Measurements from ENCODE around the gene SDHA.
"Not testable (repeated sequence)": the region's sequence is repeated elsewhere in the genome, so short reads cannot be mapped to it uniquely, and the experiment has no call there.

The SDHA gene

DNA sequence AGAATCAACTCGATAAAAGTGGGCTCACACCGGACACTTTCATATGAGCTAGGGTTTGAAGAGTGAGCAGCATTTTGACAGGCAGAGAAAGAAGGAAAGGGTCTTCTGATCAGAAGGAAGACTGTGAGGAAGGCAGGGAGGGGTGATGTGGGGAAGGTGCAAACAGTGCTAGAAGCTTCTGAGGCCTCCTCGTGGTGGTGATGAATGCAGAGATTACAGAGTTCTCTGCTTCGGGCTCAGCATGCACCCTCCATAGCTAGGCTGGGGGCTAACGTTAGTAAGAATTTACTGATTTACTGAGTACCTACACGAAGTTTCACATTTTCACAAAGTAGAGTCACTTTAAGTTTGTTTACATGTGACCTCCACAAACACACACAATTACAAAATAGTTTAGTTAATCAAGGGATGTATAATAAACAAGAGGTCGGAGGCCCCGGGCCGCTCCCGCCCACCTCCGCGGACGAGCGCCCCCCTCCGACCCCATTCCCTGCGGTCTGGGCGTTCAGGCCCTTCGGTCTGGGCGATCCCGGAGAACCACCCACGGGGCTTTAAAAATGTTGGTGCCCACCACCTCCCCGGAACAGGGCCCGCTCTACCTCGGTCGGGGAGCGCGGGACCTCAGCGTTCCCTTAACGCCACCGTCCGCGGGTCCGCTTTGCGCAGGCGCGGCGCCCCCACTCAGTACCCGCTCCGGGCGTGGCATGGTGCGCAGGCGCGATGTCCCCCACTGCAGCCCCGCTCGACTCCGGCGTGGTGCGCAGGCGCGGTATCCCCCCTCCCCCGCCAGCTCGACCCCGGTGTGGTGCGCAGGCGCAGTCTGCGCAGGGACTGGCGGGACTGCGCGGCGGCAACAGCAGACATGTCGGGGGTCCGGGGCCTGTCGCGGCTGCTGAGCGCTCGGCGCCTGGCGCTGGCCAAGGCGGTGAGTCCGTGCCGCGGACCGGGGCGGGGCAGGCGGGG is at the start of gene SDHA, which contains the start of gene CCDC127:
TSS of gene SDHA (plus strand) at position 827 of the 963 bp plus-strand sequence. CDS start at position 863, 36 bp downstream.
TSS of gene CCDC127 (minus strand) at position 660 of the 963 bp plus-strand sequence. CDS start 1,304 bp downstream, outside the sequence.
- not testable (repeated sequence) for H3K36me3 Mint-ChIP-seq; H3K27me3 Mint-ChIP-seq; H3K9me3 Mint-ChIP-seq (ENCODE audit: low read depth)
- peaks cover 59% of the 10 kb centered on the region for H3K4me1 Mint-ChIP-seq (ENCODE audit: low read depth)
- H3K27ac Mint-ChIP-seq = peak within 1 kb of the TSS; percentile 94
- H3K4me3 Mint-ChIP-seq = peak within 1 kb of the TSS; percentile 96

DNA sequence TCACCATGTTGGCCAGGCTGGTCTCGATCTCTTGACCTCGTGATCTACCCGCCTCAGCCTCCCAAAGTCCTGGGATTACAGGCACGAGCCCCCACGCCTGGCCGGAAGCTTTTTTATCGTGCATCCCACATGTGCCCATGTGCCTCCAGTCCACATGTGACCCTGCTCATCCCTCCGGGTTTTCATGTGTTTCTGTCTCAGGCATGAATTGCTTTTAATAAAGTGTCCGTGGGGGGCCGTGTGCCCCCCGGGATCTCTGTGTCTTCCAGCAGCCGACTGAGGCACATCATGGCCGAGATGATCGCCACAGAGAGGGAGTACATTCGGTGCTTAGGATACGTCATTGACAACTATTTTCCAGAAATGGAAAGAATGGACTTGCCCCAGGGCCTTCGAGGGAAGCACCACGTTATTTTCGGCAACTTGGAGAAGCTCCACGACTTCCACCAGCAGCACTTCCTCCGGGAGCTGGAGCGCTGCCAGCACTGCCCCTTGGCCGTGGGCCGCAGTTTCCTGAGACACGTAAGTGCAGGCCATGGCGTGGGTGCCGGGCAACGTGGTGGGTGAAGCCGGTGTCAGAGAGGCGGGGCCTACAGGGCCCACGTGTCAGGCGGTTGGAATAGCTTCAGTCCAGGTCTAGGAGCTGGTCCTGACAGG is 48.9 kb upstream of the SDHA start:
- Mint-ChIP-seq H3K27me3 (no peaks in the 10 kb centered on the region), H3K27ac (no peak overlapping the region), H3K9me3 (ENCODE audit: low read depth) (no peaks in the 10 kb centered on the region), H3K4me1 (ENCODE audit: low read depth) (no peaks in the 10 kb centered on the region), H3K4me3 (no peak overlapping the region), H3K36me3 (no peaks in the 10 kb centered on the region)

DNA sequence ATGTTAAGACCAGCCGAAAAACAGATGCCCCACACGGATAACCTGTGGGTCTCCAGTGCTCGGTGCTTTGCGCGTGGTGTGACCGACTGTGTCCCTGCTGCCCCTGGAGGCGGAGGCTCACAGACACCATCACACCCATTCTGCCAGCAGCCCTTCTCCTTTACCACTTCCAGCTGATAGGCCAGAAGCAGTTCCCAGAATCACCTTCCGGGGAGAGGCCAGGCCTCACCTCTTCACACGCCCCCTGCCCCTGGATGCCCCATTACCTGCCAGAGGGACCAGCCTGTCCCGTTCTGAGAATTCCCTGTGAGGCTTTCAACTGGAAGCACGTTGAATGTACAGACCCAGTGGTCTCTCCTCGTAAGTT is 48.4 kb upstream of the SDHA start:
- no peaks in the 10 kb centered on the region for H3K4me1 Mint-ChIP-seq (ENCODE audit: low read depth)
- H3K36me3 Mint-ChIP-seq = no peaks in the 10 kb centered on the region
- H3K27me3 Mint-ChIP-seq = no peaks in the 10 kb centered on the region
- H3K9me3 Mint-ChIP-seq (ENCODE audit: low read depth) = no peaks in the 10 kb centered on the region
- no peak overlapping the region for H3K4me3 Mint-ChIP-seq
- no peak overlapping the region for H3K27ac Mint-ChIP-seq

DNA sequence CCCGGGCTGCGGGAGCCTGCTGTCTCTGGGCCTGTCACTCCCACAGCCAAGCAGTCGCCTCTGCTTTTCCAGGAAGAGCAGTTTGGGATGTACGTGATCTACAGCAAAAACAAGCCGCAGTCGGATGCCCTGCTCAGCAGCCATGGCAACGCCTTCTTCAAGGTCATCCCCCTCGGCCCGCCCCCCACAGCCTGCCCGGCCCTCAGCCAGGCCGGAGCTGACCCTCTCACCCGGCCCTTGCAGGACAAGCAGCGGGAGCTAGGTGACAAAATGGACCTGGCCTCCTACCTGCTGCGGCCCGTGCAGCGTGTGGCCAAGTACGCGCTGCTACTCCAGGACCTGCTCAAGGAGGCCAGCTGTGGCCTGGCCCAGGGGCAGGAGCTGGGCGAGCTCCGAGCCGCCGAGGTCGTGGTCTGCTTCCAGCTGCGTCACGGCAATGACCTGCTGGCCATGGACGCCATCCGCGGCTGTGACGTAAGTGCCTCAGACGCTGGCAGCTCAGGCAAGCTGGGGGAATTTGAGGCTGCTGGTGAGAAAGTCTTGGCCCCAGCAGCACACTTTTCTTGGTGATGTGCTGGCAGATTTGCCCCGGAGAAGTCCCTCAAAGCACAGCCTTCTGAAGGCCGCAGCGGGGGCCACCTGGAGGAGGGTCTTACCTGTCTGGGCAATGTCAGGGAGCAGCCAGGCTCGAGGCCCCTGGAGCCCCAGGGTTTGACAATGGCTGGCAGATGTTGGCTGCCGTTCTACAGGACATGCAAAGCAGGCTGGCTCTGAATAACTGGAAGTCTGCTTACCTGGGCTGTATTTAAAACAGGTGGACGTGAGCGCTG is 46.9 kb upstream of the SDHA start:
- Mint-ChIP-seq H3K36me3 (no peaks in the 10 kb centered on the region), H3K27me3 (no peaks in the 10 kb centered on the region), H3K9me3 (ENCODE audit: low read depth) (no peaks in the 10 kb centered on the region), H3K27ac (no peak overlapping the region), H3K4me1 (ENCODE audit: low read depth) (no peaks in the 10 kb centered on the region), H3K4me3 (no peak overlapping the region)

DNA sequence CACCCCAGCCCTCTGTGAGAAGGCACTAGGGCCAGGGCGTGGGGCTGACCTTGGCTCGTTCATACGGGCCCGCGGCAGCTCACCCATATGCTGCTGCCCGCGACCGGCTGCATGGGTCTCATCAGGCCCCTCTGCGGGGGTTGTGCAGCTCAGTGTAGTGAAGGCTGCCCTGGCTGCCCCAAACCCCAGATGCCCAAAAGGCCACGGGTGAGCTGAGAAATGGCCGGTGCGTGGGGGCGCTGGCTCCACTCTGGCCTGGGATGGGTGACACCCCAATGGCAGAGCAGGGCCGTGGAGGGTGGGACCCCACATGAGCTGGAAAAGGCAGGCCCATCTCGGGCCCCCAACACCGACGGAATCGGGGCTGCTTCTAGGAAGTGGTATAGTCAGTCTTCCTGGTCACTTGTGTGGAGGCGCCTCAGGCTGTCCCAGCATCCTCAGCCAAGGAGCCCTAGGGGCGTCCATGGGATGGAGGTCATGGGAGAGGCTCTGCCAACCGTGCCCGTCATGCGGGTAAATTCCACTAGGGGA is 46.3 kb upstream of the SDHA start:
- Mint-ChIP-seq H3K4me3 (no peak overlapping the region), H3K4me1 (ENCODE audit: low read depth) (no peaks in the 10 kb centered on the region), H3K36me3 (no peaks in the 10 kb centered on the region), H3K9me3 (ENCODE audit: low read depth) (no peaks in the 10 kb centered on the region), H3K27me3 (no peaks in the 10 kb centered on the region), H3K27ac (no peak overlapping the region)

DNA sequence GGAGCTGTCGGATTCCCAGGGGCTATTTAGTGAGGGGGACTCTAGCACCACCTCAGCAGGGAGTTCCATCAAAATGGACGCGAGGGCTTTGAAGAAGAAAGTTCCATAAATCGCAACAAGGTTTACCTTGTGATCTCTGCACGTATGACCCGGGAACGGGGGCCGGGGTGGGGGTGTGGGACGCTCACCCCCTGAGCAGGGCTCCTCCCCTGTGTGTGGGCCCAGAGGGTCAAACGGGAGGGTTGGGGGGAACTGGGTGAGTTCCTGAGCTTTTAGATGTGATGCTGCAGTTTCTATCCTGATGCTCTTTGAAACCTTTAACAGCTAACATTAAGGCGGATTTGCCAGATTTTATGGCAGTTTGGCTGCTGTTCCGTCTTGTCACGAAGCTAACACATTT is 45.7 kb upstream of the SDHA start:
- no peaks in the 10 kb centered on the region for H3K27me3 Mint-ChIP-seq
- no peaks in the 10 kb centered on the region for H3K9me3 Mint-ChIP-seq (ENCODE audit: low read depth)
- H3K36me3 Mint-ChIP-seq = no peaks in the 10 kb centered on the region
- H3K4me3 Mint-ChIP-seq = no peak overlapping the region
- no peaks in the 10 kb centered on the region for H3K4me1 Mint-ChIP-seq (ENCODE audit: low read depth)
- no peak overlapping the region for H3K27ac Mint-ChIP-seq

DNA sequence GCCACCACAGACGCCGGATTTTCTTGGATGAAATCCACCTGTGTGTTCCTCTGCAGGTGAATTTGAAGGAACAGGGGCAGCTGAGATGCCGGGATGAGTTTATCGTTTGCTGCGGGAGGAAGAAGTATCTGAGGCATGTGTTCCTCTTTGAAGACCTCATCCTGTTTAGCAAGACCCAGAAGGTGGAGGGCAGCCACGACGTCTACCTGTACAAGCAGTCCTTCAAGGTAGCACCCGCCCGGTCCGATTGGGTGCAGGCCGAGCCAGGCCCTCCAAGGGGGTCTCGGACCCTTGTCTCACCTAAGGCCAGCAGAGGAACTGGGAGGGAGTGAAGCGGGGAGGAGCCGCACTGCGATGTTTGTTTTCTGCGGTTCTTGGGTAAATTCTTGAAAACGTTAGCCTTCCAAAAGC is 45.3 kb upstream of the SDHA start:
- Mint-ChIP-seq H3K9me3 (ENCODE audit: low read depth) (no peaks in the 10 kb centered on the region), H3K27ac (no peak overlapping the region)

DNA sequence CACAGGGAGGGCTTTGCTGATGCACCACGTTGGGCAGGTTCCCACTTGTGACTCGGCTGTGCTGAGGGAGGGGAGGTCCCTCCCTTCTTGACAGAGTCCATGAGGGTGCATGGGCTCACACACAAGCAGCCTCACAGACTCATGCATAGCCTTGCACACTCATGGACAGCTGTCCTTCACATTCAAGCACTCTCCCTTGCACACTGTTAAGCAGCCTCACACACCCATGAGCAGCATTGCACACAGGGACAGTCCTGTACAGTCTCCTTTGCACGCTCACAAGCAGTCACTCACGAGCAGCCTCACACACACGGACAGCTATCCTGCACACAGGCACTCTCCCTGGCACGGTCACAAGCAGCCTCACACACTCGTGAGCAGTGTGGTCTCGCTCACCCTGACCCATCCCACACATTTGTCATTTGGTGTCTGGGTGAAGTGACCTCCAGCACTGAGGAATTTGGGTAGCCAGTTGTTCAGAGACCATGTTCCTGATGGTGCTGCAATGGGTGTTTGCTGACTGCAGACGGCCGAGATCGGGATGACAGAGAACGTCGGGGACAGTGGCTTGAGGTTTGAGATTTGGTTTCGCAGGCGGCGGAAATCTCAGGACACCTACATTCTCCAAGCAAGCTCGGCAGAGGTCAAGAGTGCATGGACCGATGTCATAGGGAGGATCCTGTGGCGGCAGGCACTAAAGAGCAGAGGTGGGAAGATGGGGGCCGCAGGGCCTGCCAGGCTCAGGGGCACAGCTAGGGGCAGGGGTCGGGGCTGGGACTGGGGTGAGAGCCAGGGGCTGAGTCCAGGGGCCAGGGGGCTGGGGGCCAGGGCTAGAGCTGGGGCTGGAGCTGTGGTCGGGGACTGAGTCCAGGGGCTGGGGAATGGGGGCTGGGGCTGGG is 44.5 kb upstream of the SDHA start:
- Mint-ChIP-seq H3K4me1 (ENCODE audit: low read depth) (no peaks in the 10 kb centered on the region), H3K4me3 (no peak overlapping the region), H3K36me3 (no peaks in the 10 kb centered on the region), H3K27me3 (no peaks in the 10 kb centered on the region), H3K9me3 (ENCODE audit: low read depth) (no peaks in the 10 kb centered on the region), H3K27ac (no peak overlapping the region)

More for the DNA sequence above, 45.3 kb upstream of the SDHA start:
- Mint-ChIP-seq H3K4me3 (no peak overlapping the region), H3K36me3 (no peaks in the 10 kb centered on the region), H3K4me1 (ENCODE audit: low read depth) (no peaks in the 10 kb centered on the region), H3K27me3 (no peaks in the 10 kb centered on the region)

DNA sequence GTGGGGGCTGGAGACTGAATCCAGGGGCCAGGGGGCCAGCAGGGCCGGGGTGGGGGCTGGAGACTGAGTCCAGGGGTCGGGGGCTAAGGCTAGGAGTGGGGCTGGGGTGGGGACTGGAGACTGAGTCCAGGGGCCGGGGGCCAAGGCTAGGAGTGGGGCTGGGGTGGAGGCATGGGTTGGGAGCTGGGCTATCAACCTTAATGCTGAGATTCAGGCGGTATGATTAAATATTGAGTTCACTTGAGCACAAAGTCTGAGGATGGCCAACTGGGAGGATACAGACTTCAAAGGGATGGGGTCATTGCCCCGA is 43.9 kb upstream of the SDHA start:
- no peak overlapping the region for H3K4me3 Mint-ChIP-seq
- no peaks in the 10 kb centered on the region for H3K4me1 Mint-ChIP-seq (ENCODE audit: low read depth)
- no peaks in the 10 kb centered on the region for H3K9me3 Mint-ChIP-seq (ENCODE audit: low read depth)
- no peaks in the 10 kb centered on the region for H3K36me3 Mint-ChIP-seq
- H3K27me3 Mint-ChIP-seq = no peaks in the 10 kb centered on the region
- no peak overlapping the region for H3K27ac Mint-ChIP-seq

DNA sequence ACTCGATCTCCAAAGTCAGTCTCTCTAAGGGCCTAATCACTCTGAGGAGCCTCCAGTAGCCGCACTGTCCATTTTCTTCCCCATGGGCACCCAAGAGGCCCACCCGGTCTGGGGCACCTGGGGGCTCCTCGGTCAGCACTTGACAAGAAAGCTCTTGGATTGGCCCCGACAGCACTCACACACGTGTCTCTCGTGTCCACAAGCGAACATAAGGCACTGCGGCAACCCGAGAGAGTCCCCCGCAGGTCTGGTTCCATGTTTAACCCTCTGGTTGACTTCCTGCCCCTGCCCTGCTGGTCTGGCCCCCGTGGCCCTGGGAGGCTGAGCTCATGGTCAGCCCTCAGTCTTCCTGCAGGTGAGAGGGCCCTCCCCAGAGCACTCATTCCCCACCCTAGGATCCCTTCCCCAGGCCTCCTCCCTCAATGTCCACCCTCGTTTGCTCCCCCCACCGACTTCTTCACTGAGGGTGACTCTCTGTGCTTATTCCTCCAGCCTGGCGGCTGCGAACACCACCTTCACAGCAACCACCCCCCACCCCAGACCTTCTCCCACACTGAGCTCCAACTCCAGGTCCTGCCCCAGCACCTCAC is 43.1 kb upstream of the SDHA start:
- Mint-ChIP-seq H3K36me3 (no peaks in the 10 kb centered on the region), H3K27ac (no peak overlapping the region), H3K9me3 (ENCODE audit: low read depth) (no peaks in the 10 kb centered on the region), H3K4me1 (ENCODE audit: low read depth) (no peaks in the 10 kb centered on the region), H3K4me3 (no peak overlapping the region), H3K27me3 (no peaks in the 10 kb centered on the region)

DNA sequence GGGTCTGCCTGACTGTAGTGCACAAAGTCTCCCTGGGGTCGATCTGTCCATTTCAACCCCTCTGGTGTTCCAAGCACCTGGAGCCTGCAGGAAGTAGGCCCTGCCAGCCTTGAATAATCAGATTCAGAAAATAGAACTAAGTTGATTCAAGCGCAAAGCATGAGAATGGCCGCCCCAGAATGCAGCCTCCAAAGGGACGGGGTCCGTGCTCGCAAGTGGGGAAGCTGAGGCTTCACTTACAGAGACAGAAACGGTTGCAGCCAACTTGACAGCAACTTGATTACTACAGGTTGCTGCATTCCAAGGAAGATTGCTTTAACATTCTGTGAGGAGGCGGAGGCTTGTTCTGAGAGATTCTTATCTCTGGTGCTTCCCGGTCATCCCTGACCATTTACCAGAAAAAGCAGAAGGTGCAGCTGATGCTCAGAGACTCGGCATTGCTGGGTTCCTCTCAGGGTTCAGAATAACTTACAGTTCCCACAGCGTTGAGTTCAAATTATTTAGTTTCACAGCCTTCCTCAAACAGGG is 41.8 kb upstream of the SDHA start:
- H3K27me3 Mint-ChIP-seq = no peaks in the 10 kb centered on the region

DNA sequence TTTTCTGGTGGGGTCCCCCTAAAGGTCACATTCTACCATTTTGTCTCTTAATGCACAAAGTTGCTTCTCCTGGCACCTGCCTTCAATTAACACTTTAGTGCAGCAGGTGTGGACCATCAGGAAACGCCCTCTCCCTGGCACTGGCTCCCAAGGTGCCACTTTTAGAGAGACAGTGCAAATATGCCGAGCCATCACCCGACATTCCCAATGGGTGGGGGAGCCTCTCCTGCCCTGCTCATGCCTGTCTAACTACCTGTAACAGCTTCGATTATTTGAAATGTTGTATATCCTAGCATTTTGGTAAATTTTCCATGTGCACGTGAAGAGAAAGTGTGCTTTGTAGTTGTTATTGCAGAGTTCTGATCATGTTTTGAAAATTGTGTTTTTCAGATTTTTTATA is 40.0 kb upstream of the SDHA start:
- Mint-ChIP-seq H3K27me3 (no peaks in the 10 kb centered on the region), H3K4me1 (ENCODE audit: low read depth) (no peaks in the 10 kb centered on the region), H3K4me3 (no peak overlapping the region), H3K9me3 (ENCODE audit: low read depth) (no peaks in the 10 kb centered on the region), H3K27ac (no peak overlapping the region), H3K36me3 (no peaks in the 10 kb centered on the region)

More for the DNA sequence above, 41.8 kb upstream of the SDHA start:
- Mint-ChIP-seq H3K27ac (no peak overlapping the region), H3K9me3 (ENCODE audit: low read depth) (no peaks in the 10 kb centered on the region), H3K4me3 (no peak overlapping the region), H3K36me3 (no peaks in the 10 kb centered on the region), H3K4me1 (ENCODE audit: low read depth) (no peaks in the 10 kb centered on the region)

DNA sequence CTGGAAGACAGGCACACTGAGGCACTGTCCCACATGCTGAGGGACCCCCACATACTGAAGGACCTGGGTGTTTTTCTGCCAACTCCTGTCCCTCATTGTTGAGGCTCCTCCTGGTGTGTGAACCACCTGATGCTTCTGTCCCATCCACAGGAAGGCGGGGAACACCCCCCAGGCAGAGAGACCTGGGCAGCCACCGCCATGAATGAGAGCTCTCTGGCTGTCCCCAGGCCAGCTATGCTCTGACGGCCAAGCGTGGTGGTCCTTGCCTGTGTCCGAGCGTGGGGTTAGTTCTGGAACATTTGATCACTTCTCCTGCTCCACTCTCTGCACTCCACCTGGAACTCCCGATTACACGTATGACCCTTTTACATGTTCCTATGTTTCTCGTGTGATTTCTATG is 38.7 kb upstream of the SDHA start:
- Mint-ChIP-seq H3K4me3 (no peak overlapping the region), H3K27me3 (no peaks in the 10 kb centered on the region), H3K9me3 (ENCODE audit: low read depth) (no peaks in the 10 kb centered on the region), H3K4me1 (ENCODE audit: low read depth) (no peaks in the 10 kb centered on the region), H3K36me3 (no peaks in the 10 kb centered on the region), H3K27ac (no peak overlapping the region)

Measured in activated naive CD8-positive, alpha-beta T cell (primary cell).